Right ventricle myocardium superior (tissue), 1 donor: ENCODE results near the gene MYH7. TPM values are rescaled to one million over a fixed set of nuclear protein-coding genes. Genes with fewer than 3 reads are reported as not detected.
A peak's percentile ranks its signal among the peaks of the same experiment; 100 is the strongest.

ENCODE experiments used
- ATAC-seq: fragments of 200-7000 bp; cut with Tn5 transposase; one replicate; pipeline ENCODE4 v1.9.1; 2020; ENCODE audit warnings: mild to moderate bottlenecking; ENCODE audit not compliant: poor library complexity
- DNase-seq: peaks from one replicate; pipeline ENCODE4 v3.0.0-alpha.2; 2020
- intact Hi-C: fragments of 100-400 bp; cut with DNase I; formaldehyde crosslinking; loops from one replicate; pipeline ENCODE4 v1.11.2; 2022
- total RNA-seq: library from RNA; stranded (reverse); fragmentation: NEBNext Ultra II Directional; extraction: Animal tissue kit (Norgen Biotek cat#: 25700); gene quantifications from one replicate; pipeline ENCODE4 v1.2.1, GENCODE V29; 2021
- donor health status: DM: no; HTN: yes; CAD: no; lungs with severe emphysema.

The MYH7 gene
- total RNA-seq, 1 donor from 2014 or later: 11,793 TPM

GRCh38 chr14:23381871-23382270, 53.6 kb downstream of the MYH7 start:
- DNase-seq: no peak
- intact Hi-C loops: loop anchor here (5.0 kb wide), 1 partner anchor 55 kb away; no protein-coding TSS in a partner anchor
- no peak for ATAC-seq

DNA sequence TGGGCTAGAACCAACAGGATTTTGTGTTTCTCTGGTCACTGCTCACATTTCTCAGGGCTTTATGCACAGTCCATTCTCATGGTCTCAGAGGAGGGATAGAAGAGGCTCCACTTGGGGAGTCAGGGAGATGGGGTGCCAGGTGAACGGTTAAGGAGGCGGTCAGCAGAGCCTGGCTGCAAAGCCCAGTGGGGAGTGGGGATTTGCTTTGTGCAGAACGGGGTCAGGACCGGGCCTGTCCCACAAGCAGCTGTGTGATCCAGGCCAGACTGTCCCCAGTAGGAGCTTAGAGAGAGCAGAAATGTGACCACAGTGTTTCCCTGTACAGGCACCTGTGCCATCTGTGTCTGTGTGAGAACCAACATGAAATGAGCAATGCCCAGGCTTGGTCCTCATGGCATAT, 54.5 kb downstream of the MYH7 start:
- ATAC-seq (no peak), DNase-seq (no peak)
- intact Hi-C loops: loop anchor here (5.0 kb wide), 1 partner anchor 54 kb away; no protein-coding TSS in a partner anchor

GRCh38 chr14:23380197-23380914, 55.1 kb downstream of the MYH7 start:
- ATAC-seq (peak; percentile 6), DNase-seq (no peak)
- intact Hi-C loops: loop anchor here (5.0 kb wide), 1 partner anchor 53 kb away; no protein-coding TSS in a partner anchor

DNA sequence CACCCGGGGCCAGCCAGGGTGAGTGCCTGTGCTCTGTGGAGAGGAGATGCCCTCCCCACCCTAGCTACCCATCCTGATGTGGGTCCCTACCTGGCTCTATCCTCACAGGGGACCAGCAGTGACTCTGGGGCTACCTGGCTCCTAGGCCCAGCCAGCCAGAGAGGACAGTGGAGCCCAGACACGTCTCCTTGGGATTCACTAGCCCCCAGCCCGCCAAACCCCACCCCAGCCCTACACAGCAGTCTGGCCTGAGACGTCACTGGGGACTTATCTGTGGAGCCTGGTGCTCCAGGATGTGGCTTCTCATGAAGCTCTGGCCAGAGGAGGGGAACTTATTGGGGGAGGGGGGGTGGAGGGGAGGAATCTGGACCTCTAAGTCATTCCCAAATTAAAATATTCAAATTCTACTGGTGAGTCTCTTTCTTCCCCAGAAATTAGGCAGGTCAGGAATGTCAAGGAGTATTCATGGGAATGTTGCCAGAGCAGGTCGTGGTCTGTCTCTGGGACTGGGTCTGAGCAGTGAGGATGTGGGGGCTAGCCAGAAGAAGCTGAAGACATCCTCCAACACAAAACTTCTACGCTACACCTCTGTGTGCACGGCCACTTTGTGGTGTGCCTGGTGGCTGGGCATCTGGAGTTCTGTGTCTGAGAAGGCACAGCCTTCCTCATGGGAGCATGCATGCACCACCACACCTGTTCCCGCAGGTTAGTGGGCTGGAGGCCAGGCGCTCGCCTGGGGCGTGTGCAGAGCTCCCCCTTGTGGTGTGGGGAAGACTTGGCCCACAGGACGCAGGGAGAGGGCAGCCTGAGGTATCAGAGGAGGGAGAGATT, 55.9 kb downstream of the MYH7 start:
- DNase-seq (peak; percentile 76), ATAC-seq (peak; percentile 37)
- intact Hi-C loops: loop anchor here (5.0 to 10.0 kb wide), 2 partner anchors 52 to 115 kb away; no protein-coding TSS in a partner anchor

- DNase-seq (no peak), ATAC-seq (peak; percentile 6)
- intact Hi-C loops: loop anchor here (10.0 kb wide), 1 partner anchor 114 kb away; no protein-coding TSS in a partner anchor
Observed at GRCh38 chr14:23378612-23379220, 56.7 kb downstream of the MYH7 start.

- DNase-seq (no peak), ATAC-seq (no peak)
Observed at GRCh38 chr14:23377573-23378563, 57.6 kb downstream of the MYH7 start.

DNA sequence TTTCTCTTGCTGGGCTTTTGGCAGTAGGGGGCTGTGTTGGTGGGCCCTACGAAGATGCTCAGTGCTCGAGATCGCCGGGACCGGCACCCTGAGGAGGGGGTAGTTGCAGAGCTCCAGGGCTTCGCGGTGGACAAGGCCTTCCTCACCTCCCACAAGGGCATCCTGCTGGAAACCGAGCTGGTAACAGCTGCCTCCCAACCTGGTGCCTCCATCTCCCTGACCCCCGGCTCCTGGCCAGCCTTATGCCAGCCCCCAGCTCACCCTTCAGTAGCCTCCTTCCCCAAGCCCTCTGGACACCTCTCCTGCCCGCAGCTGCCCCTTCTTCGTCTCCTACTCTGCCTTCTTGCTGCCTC, 58.3 kb downstream of the MYH7 start:
- no peak for DNase-seq
- ATAC-seq: no peak
- intact Hi-C loops: loop anchor here (10.0 kb wide), 1 partner anchor 112 kb away; no protein-coding TSS in a partner anchor

More at GRCh38 chr14:23377573-23378563, 57.6 kb downstream of the MYH7 start:
- intact Hi-C loops: loop anchor here (10.0 kb wide), 1 partner anchor 113 kb away; no protein-coding TSS in a partner anchor

GRCh38 chr14:23376482-23377197, 58.8 kb downstream of the MYH7 start, which contains the start of gene CMTM5:
Gene CMTM5 (plus strand): TSS chr14:23377046. CDS start chr14:23377252, 206 bp downstream.
- DNase-seq: peak; percentile 64
- intact Hi-C loops: loop anchor here (10.0 kb wide), 1 partner anchor 112 kb away; no protein-coding TSS in a partner anchor
- ATAC-seq: peak; percentile 3

DNA sequence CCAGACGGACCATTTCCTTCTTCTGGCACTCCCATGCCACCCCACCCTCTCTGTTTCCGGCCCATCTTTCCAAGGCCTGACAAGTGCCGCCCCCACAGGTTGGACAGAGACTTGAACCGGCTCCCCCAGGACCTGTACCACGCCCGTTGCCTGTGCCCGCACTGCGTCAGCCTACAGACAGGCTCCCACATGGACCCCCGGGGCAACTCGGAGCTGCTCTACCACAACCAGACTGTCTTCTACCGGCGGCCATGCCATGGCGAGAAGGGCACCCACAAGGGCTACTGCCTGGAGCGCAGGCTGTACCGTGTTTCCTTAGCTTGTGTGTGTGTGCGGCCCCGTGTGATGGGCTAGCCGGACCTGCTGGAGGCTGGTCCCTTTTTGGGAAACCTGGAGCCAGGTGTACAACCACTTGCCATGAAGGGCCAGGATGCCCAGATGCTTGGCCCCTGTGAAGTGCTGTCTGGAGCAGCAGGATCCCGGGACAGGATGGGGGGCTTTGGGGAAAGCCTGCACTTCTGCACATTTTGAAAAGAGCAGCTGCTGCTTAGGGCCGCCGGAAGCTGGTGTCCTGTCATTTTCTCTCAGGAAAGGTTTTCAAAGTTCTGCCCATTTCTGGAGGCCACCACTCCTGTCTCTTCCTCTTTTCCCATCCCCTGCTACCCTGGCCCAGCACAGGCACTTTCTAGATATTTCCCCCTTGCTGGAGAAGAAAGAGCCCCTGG, 59.8 kb downstream of the MYH7 start:
- ATAC-seq (no peak), DNase-seq (no peak)
- intact Hi-C loops: loop anchor here (10.0 kb wide), 1 partner anchor 111 kb away; no protein-coding TSS in a partner anchor

DNA sequence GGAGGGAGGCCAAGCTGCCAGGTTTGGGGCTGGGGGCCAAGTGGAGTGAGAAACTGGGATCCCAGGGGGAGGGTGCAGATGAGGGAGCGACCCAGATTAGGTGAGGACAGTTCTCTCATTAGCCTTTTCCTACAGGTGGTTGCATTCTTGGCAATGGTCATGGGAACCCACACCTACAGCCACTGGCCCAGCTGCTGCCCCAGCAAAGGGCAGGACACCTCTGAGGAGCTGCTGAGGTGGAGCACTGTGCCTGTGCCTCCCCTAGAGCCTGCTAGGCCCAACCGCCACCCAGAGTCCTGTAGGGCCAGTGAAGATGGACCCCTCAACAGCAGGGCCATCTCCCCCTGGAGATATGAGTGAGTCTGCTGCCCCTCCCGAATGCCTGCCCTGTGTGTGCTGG, 62.4 kb downstream of the MYH7 start:
- intact Hi-C loops: loop anchor here (10.0 kb wide), 1 partner anchor 108 kb away; no protein-coding TSS in a partner anchor
- ATAC-seq (no peak), DNase-seq (no peak)

DNA sequence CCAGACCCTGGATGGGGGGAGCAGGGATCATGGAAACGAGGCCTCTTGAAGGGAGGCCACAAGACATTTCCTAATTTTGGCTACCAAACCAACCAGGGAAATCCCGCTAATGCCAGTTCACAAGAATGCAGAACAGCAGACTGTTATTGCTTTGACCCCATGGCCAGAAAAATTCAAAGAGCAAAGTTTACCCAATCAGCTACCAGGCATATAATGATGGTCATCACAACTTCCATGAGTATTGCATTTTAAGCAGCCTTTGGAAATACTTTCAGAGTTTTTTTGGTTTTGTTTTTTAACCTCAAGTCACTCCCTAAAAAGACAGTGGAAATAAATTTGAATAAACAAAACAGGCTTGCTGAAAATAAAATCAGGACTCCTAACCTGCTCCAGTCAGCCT, 63.0 kb downstream of the MYH7 start, which contains the start of gene IL25:
TSS of gene IL25 (plus strand) at position 301 of the 400 bp plus-strand sequence.
- DNase-seq (no peak), ATAC-seq (no peak)
- intact Hi-C loops: loop anchor here (10.0 kb wide), 1 partner anchor 108 kb away; no protein-coding TSS in a partner anchor

DNA sequence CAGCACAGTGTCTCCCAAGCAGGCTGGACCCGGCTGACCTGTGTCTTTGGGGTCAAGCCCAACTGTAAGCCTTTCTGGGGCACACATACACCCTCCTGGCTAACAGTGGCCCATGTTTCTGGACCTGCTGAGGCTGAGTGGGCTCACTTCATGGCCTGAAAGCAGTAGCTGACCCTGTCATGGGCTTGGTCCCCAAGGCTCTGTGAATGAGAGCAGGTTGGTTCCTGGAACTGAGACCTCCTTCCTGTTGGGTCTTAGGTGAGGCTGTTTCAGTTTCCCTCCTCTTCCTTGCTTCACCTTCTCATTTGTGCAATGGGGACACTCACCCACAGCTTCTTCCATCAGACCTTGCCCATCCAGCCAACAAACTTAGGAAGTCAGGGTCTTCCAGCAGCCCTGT, 63.6 kb downstream of the MYH7 start:
- DNase-seq: no peak
- ATAC-seq: no peak

DNA sequence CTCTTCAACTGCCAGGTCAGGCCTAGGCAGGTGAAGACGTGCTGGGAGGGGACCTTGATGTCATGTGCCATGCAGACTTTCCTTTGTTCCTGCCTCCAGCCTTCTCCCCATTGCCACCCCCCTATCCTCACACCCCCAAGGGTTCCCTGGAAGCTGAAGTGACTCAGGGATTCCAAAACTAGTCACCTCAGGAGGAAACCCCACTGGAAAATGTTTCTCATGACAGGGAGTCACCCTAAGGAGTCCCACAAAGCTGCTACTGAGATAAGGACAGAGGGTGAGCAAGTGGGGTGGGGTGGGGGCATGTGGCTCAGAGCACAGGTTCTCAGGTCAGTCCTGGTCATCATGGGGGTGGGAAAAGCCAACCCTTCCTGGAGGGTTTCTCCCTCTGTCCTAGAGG, 65.2 kb downstream of the MYH7 start:
- ATAC-seq: no peak
- no peak for DNase-seq
- intact Hi-C loops: loop anchor here (10.0 kb wide), 1 partner anchor 105 kb away; no protein-coding TSS in a partner anchor

More for the DNA sequence above, 63.6 kb downstream of the MYH7 start:
- intact Hi-C loops: loop anchor here (10.0 kb wide), 1 partner anchor 107 kb away; no protein-coding TSS in a partner anchor

GRCh38 chr14:23366426-23366921, 69.0 kb downstream of the MYH7 start:
- peak; percentile 67 for ATAC-seq
- intact Hi-C loops: no loop called here

GRCh38 chr14:23365732-23366425, 69.6 kb downstream of the MYH7 start:
- DNase-seq (peak; percentile 57), ATAC-seq (peak; percentile 81)
- intact Hi-C loops: no loop called here

More at GRCh38 chr14:23366426-23366921, 69.0 kb downstream of the MYH7 start:
- DNase-seq: peak; percentile 82
